Endodermal cell (in vitro differentiated cells): ENCODE measurements around the gene BBS9. TPM values are rescaled to one million over a fixed set of nuclear protein-coding genes. Genes with fewer than 3 reads are reported as not detected.

ENCODE experiments used
- DNase-seq: peaks from one replicate; pipeline ENCODE4 v3.0.0-alpha.2; 2017
- H3K27ac ChIP-seq: 2 replicates; pipeline ENCODE4 v1.5.1; 2013; ENCODE audit warnings: mild to moderate bottlenecking, low read depth, low read length, moderate library complexity
- H3K27me3 ChIP-seq: 2 replicates; pipeline ENCODE4 v1.6.1; 2013; ENCODE audit warnings: mild to moderate bottlenecking, low read length, moderate library complexity; ENCODE audit not compliant: insufficient read depth, control insufficient read depth, poor library complexity, severe bottlenecking
- H3K36me3 ChIP-seq: 2 replicates; pipeline ENCODE4 v1.7.0; 2013; ENCODE audit warnings: mild to moderate bottlenecking, low read length, moderate library complexity; ENCODE audit not compliant: control insufficient read depth, insufficient read depth
- H3K4me1 ChIP-seq: one replicate; pipeline ENCODE4 v1.7.0; 2013; ENCODE audit warnings: low read length; ENCODE audit not compliant: control insufficient read depth, insufficient read depth
- H3K4me3 ChIP-seq: 2 replicates; pipeline ENCODE4 v1.5.1; 2013; ENCODE audit warnings: mild to moderate bottlenecking, low read length, moderate library complexity
- H3K9ac ChIP-seq: 2 replicates; pipeline ENCODE4 v1.6.1; 2013; ENCODE audit warnings: mild to moderate bottlenecking, low read length, moderate library complexity; ENCODE audit not compliant: poor library complexity, severe bottlenecking; ENCODE audit errors: extremely low read depth
- H3K9me3 ChIP-seq: 2 replicates; pipeline ENCODE4 v1.6.1; 2013; ENCODE audit warnings: mild to moderate bottlenecking, low read length, moderate library complexity; ENCODE audit not compliant: control insufficient read depth
- H3K27ac Mint-ChIP-seq: 2 replicates; pipeline ENCODE4 v1.8.0; 2020; ENCODE audit warnings: mixed read lengths
- H3K27me3 Mint-ChIP-seq: 2 replicates; pipeline ENCODE4 v1.8.0; 2021; ENCODE audit warnings: mild to moderate bottlenecking, mixed read lengths; ENCODE audit not compliant: insufficient read depth
- H3K36me3 Mint-ChIP-seq: 2 replicates; pipeline ENCODE4 v1.8.0; 2020; ENCODE audit warnings: low read depth, mixed read lengths
- H3K4me1 Mint-ChIP-seq: 2 replicates; pipeline ENCODE4 v1.8.0; 2020; ENCODE audit warnings: mixed read lengths
- H3K4me3 Mint-ChIP-seq: 2 replicates; pipeline ENCODE4 v1.8.0; 2020; ENCODE audit warnings: mild to moderate bottlenecking, moderate library complexity, mixed read lengths
- H3K9me3 Mint-ChIP-seq: 2 replicates; pipeline ENCODE4 v1.8.0; 2020; ENCODE audit warnings: mild to moderate bottlenecking, mixed read lengths
- CTCF ChIP-seq: fragments of 200-600 bp; sonication (generic); conservative IDR thresholded peaks from 2 replicates; pipeline ENCODE4 v1.5.0; 2021; ENCODE audit warnings: antibody characterized with exemption, mild to moderate bottlenecking
- whole genome bisulfite sequencing, 2 experiments: methylation state at CpG; one replicate each; pipeline versions ENCODE4 v1.1.5 to v1.1.7; 2013; ENCODE audit warnings: missing lambda C conversion rate in 2 of 2, mixed read lengths in 1 of 2; ENCODE audit not compliant: insufficient coverage in 1 of 2, insufficient read length in 1 of 2; 5-methylcytosine and 5-hydroxymethylcytosine counted together
- total RNA-seq, 2 donors: library from RNA; stranded (reverse); fragmentation: NEBNext Ultra II Directional in 1 of 2; extraction: Animal tissue kit (Norgen Biotek cat#: 25700) in 1 of 2; gene quantifications; 2 replicates in 1 of 2; 3 replicates in 1 of 2; pipeline ENCODE4 v1.2.1, GENCODE V29; 2021

The BBS9 gene
- total RNA-seq, 2 donors from 2014 or later: 20.7 to 21.6 TPM

- WGBS, 2 experiments: 71 to 92% methylated on average over 1 to 3 of the region's 3 CpGs
- H3K27ac ChIP-seq: no peak overlapping the region
- no peak overlapping the region for H3K4me3 Mint-ChIP-seq
- no peaks in the 10 kb centered on the region for H3K9me3 Mint-ChIP-seq
- H3K27ac Mint-ChIP-seq: no peak overlapping the region
- TF ChIP-seq CTCF: no peak
- H3K4me1 ChIP-seq: no peaks in the 10 kb centered on the region
- no peaks in the 10 kb centered on the region for H3K36me3 Mint-ChIP-seq
- H3K27me3 ChIP-seq: no peaks in the 10 kb centered on the region
- H3K4me1 Mint-ChIP-seq: peaks cover 5% of the 10 kb centered on the region
- no peak overlapping the region for H3K9ac ChIP-seq
- no peak overlapping the region for H3K4me3 ChIP-seq
- DNase-seq: no peak
- no peaks in the 10 kb centered on the region for H3K27me3 Mint-ChIP-seq
- no peaks in the 10 kb centered on the region for H3K36me3 ChIP-seq
- no peaks in the 10 kb centered on the region for H3K9me3 ChIP-seq
These were observed 104.3 kb downstream of the BBS9 start for GRCh38 chr7:33233659-33234058.

- no peak overlapping the region for H3K4me3 Mint-ChIP-seq
- Histone ChIP-seq H3K4me3 (no peak overlapping the region), H3K4me1 (no peaks in the 10 kb centered on the region), H3K9me3 (no peaks in the 10 kb centered on the region), H3K27ac (no peak overlapping the region), H3K27me3 (no peaks in the 10 kb centered on the region), H3K9ac (no peak overlapping the region), H3K36me3 (no peaks in the 10 kb centered on the region)
- H3K27ac Mint-ChIP-seq: no peak overlapping the region
- 83 to 100% methylated on average over 1 of the region's 2 CpGs for WGBS, 2 experiments
- no peak for TF ChIP-seq CTCF
- H3K9me3 Mint-ChIP-seq: no peaks in the 10 kb centered on the region
- H3K27me3 Mint-ChIP-seq: no peaks in the 10 kb centered on the region
- DNase-seq: no peak
- H3K4me1 Mint-ChIP-seq: peaks cover 8% of the 10 kb centered on the region
- H3K36me3 Mint-ChIP-seq: no peaks in the 10 kb centered on the region
These were observed 107.7 kb downstream of the BBS9 start for GRCh38 chr7:33237036-33237435.

GRCh38 chr7:33243319-33243881 is 114.0 kb downstream of the BBS9 start:
- 0 to 51% methylated on average over 1 to 2 of the region's 2 CpGs for WGBS, 2 experiments
- Histone ChIP-seq H3K4me1 (no peaks in the 10 kb centered on the region), H3K27ac (no peak overlapping the region), H3K27me3 (no peaks in the 10 kb centered on the region), H3K9ac (no peak overlapping the region), H3K9me3 (no peaks in the 10 kb centered on the region), H3K36me3 (no peaks in the 10 kb centered on the region), H3K4me3 (no peak overlapping the region)
- TF ChIP-seq CTCF: peak; percentile 88
- H3K27me3 Mint-ChIP-seq: no peaks in the 10 kb centered on the region
- no peaks in the 10 kb centered on the region for H3K9me3 Mint-ChIP-seq
- DNase-seq: no peak
- peaks cover 19% of the 10 kb centered on the region for H3K4me1 Mint-ChIP-seq
- H3K27ac Mint-ChIP-seq: no peak overlapping the region
- no peak overlapping the region for H3K4me3 Mint-ChIP-seq
- H3K36me3 Mint-ChIP-seq: no peaks in the 10 kb centered on the region
